H1 (cell line): ENCODE data around the gene TSPEAR. TPM values are rescaled to one million over a fixed set of nuclear protein-coding genes. Genes with fewer than 3 reads are reported as not detected.

Experiments
- CTCF ChIA-PET: fragments of 300-600 bp; sonication (Branson Sonifier 250); formaldehyde crosslinking; loops from one replicate; lab custom pipeline; 2021; ENCODE audit not compliant: partially characterized antibody; lab: Charles Lee
- POLR2A ChIA-PET: fragments of 300-600 bp; sonication (Branson Sonifier 250); formaldehyde crosslinking; loops from one replicate; lab custom pipeline; 2021; ENCODE audit warnings: inconsistent platforms; ENCODE audit not compliant: partially characterized antibody; lab: Charles Lee
- DNase-seq, 2 experiments: peaks; one replicate each; pipeline versions ENCODE4 v3.0.0 to v3.0.0-alpha.2; 2010 to 2022; ENCODE audit warnings: low spot score in 2 of 2, low read depth in 1 of 2, mixed read lengths in 1 of 2
- FAIRE-seq: peaks from 2 replicates; lab custom pipeline; 2011; peaks lifted over from hg19 to GRCh38; lab: Jason Lieb, UNC
- H2AFZ ChIP-seq: 2 replicates; pipeline ENCODE4 v1.8.1; 2012; ENCODE audit warnings: low read length, inconsistent platforms
- H2AK5ac ChIP-seq: 2 replicates; pipeline ENCODE4 v1.6.1; 2013; ENCODE audit warnings: low read depth, low read length
- H2BK120ac ChIP-seq: replicated peaks from 2 replicates; pipeline ENCODE3; 2013; ENCODE audit warnings: low read depth, low read length, inconsistent platforms
- H2BK12ac ChIP-seq: 2 replicates; pipeline ENCODE4 v1.6.1; 2013; ENCODE audit warnings: low read depth, low read length
- H2BK15ac ChIP-seq: 2 replicates; pipeline ENCODE4 v1.6.1; 2013; ENCODE audit warnings: low read length
- H2BK20ac ChIP-seq: 2 replicates; pipeline ENCODE4 v1.6.1; 2013; ENCODE audit warnings: low read length
- H2BK5ac ChIP-seq: 2 replicates; pipeline ENCODE4 v1.6.1; 2013; ENCODE audit warnings: low read depth, low read length
- H3K14ac ChIP-seq: 2 replicates; pipeline ENCODE4 v1.6.1; 2013; ENCODE audit warnings: inconsistent platforms; ENCODE audit not compliant: insufficient read length
- H3K18ac ChIP-seq: 2 replicates; pipeline ENCODE4 v1.6.1; 2013; ENCODE audit warnings: low read length; ENCODE audit errors: extremely low read depth
- H3K23ac ChIP-seq: 2 replicates; pipeline ENCODE4 v1.6.1; 2013; ENCODE audit warnings: inconsistent platforms; ENCODE audit not compliant: insufficient read length
- H3K23me2 ChIP-seq: 2 replicates; pipeline ENCODE4 v1.6.1; 2013; ENCODE audit warnings: low read depth, low read length
- H3K27ac ChIP-seq: 2 replicates; pipeline ENCODE4 v1.6.1; 2011; ENCODE audit warnings: low read depth, low read length, inconsistent platforms
- H3K27me3 ChIP-seq, 4 experiments: replicated peaks in 1 of 4; 1 replicate in 1 of 4; 2 replicates in 3 of 4; pipeline versions ENCODE4 v1.6.1 to v1.8.1; 2011 to 2013; ENCODE audit warnings: low read length in 3 of 4, mild to moderate bottlenecking in 3 of 4, inconsistent platforms in 2 of 4, mixed read lengths in 2 of 4, moderate library complexity in 1 of 4; ENCODE audit not compliant: control insufficient read depth in 3 of 4, insufficient read depth in 3 of 4; ENCODE audit errors: extremely low read depth in 1 of 4
- H3K36me3 ChIP-seq, 4 experiments: 2 replicates each; pipeline versions ENCODE4 v1.6.1 to v1.8.1; 2011 to 2013; ENCODE audit warnings: mild to moderate bottlenecking in 4 of 4, low read length in 3 of 4, moderate library complexity in 2 of 4, control low read depth in 1 of 4, inconsistent platforms in 1 of 4; ENCODE audit not compliant: insufficient read depth in 4 of 4, control insufficient read depth in 2 of 4
- H3K4ac ChIP-seq: replicated peaks from 2 replicates; pipeline ENCODE3; 2013; ENCODE audit warnings: low read length, low read depth, mixed read lengths, inconsistent platforms; ENCODE audit not compliant: insufficient read length
- H3K4me1 ChIP-seq, 4 experiments: replicated peaks in 1 of 4; 1 replicate in 1 of 4; 2 replicates in 3 of 4; pipeline versions ENCODE4 v1.6.1 to v1.8.1; 2011 to 2013; ENCODE audit warnings: low read length in 3 of 4, inconsistent platforms in 2 of 4, mixed read lengths in 1 of 4; ENCODE audit not compliant: insufficient read depth in 4 of 4, control insufficient read depth in 3 of 4
- H3K4me2 ChIP-seq, 2 experiments: 2 replicates each; pipeline versions ENCODE4 v1.6.1 to v1.8.1; 2011 to 2013; ENCODE audit warnings: low read depth in 2 of 2, low read length in 2 of 2, control low read depth in 1 of 2, inconsistent platforms in 1 of 2, mild to moderate bottlenecking in 1 of 2; ENCODE audit not compliant: insufficient read depth in 1 of 2
- H3K4me3 ChIP-seq, 4 experiments: fragments of 200-600, 300-600 bp in 1 of 4; sonication (generic), shearing (Covaris generic), sonication (Bioruptor Twin) in 1 of 4; 2 replicates each; pipeline versions ENCODE4 v1.5.1 to v1.8.1; 2011 to 2016; ENCODE audit warnings: low read length in 4 of 4, low read depth in 3 of 4, control low read depth in 2 of 4, inconsistent platforms in 2 of 4, mild to moderate bottlenecking in 2 of 4, mixed read lengths in 1 of 4, moderate library complexity in 1 of 4; ENCODE audit not compliant: insufficient read depth in 2 of 4; ENCODE audit errors: extremely low read depth in 1 of 4
- H3K56ac ChIP-seq: replicated peaks from 2 replicates; pipeline ENCODE3; 2013; ENCODE audit warnings: low read depth, mild to moderate bottlenecking, mixed read lengths, low read length, inconsistent platforms; ENCODE audit not compliant: insufficient read length
- H3K79me1 ChIP-seq: 2 replicates; pipeline ENCODE4 v1.6.1; 2013; ENCODE audit warnings: low read depth, low read length, control low read depth
- H3K79me2 ChIP-seq, 2 experiments: 2 replicates each; pipeline versions ENCODE4 v1.6.1 to v1.8.1; 2012 to 2013; ENCODE audit warnings: low read length in 2 of 2, mild to moderate bottlenecking in 2 of 2, inconsistent platforms in 1 of 2; ENCODE audit not compliant: insufficient read depth in 2 of 2, control insufficient read depth in 1 of 2
- H3K9ac ChIP-seq, 4 experiments: replicated peaks in 1 of 4; 1 replicate in 1 of 4; 2 replicates in 3 of 4; pipeline versions ENCODE4 v1.6.1 to v1.8.1; 2011 to 2013; ENCODE audit warnings: low read depth in 3 of 4, low read length in 3 of 4, control low read depth in 2 of 4, mild to moderate bottlenecking in 2 of 4, moderate library complexity in 2 of 4, inconsistent platforms in 1 of 4; ENCODE audit errors: extremely low read depth in 1 of 4
- H3K9me3 ChIP-seq, 2 experiments: 2 replicates each; pipeline versions ENCODE4 v1.6.1 to v1.8.1; 2012 to 2013; ENCODE audit warnings: mild to moderate bottlenecking in 2 of 2, moderate library complexity in 2 of 2, control low read depth in 1 of 2, inconsistent platforms in 1 of 2, low read depth in 1 of 2, low read length in 1 of 2, mixed read lengths in 1 of 2; ENCODE audit not compliant: insufficient read depth in 2 of 2
- H4K20me1 ChIP-seq, 2 experiments: replicated peaks in 1 of 2; 2 replicates each; pipeline versions ENCODE3 to v1.8.1; 2011 to 2013; ENCODE audit warnings: inconsistent platforms in 2 of 2, low read length in 2 of 2, mild to moderate bottlenecking in 1 of 2; ENCODE audit not compliant: insufficient read depth in 2 of 2, control insufficient read depth in 1 of 2
- H4K5ac ChIP-seq: 2 replicates; pipeline ENCODE4 v1.6.1; 2013; ENCODE audit warnings: low read length, low read depth, mixed read lengths, inconsistent platforms; ENCODE audit not compliant: insufficient read length
- H4K8ac ChIP-seq: 2 replicates; pipeline ENCODE4 v1.8.0; 2013; ENCODE audit warnings: mild to moderate bottlenecking, moderate library complexity, low read length, inconsistent platforms; ENCODE audit not compliant: insufficient read depth; ENCODE audit errors: extremely low read depth
- H4K91ac ChIP-seq: replicated peaks from 2 replicates; pipeline ENCODE3; 2013; ENCODE audit warnings: low read length, mixed read lengths, inconsistent platforms; ENCODE audit not compliant: insufficient read length
- ASH2L ChIP-seq: fragments of 200-600, 300-600 bp; sonication (generic); IDR thresholded peaks from one replicate; pipeline ENCODE4 v1.7.1; 2017; ENCODE audit warnings: low read length
- CBX5 ChIP-seq: fragments of 300-800, 300-1000 bp; sonication (generic); IDR thresholded peaks from 2 replicates; pipeline ENCODE4 v1.7.1; 2016; ENCODE audit warnings: antibody characterized with exemption, low read length, low read depth
- CREB1 ChIP-seq: IDR thresholded peaks from 2 replicates; pipeline ENCODE4 v1.6.1; 2012; ENCODE audit warnings: inconsistent platforms
- FOSL1 ChIP-seq: IDR thresholded peaks from 2 replicates; pipeline ENCODE4 v1.6.1; 2011; ENCODE audit warnings: mild to moderate bottlenecking, low read depth, low read length, moderate library complexity; ENCODE audit not compliant: insufficient read depth
- JUND ChIP-seq: IDR thresholded peaks from 2 replicates; pipeline ENCODE4 v1.6.1; 2011; ENCODE audit warnings: mild to moderate bottlenecking, improper control_type of control experiment, low read length
- KDM1A ChIP-seq: fragments of 200-600, 300-600 bp; sonication (generic); IDR thresholded peaks from 2 replicates; pipeline ENCODE4 v1.7.1; 2016; ENCODE audit warnings: mild to moderate bottlenecking, low read length, borderline replicate concordance
- PHF8 ChIP-seq: fragments of 200-600 bp; sonication (generic); conservative IDR thresholded peaks from 2 replicates; pipeline ENCODE4 v1.7.1; 2012; ENCODE audit warnings: low read depth, mild to moderate bottlenecking, inconsistent platforms, low read length, moderate library complexity
- POLR2A ChIP-seq, 2 experiments: IDR thresholded peaks; 1 replicate in 1 of 2; 2 replicates in 1 of 2; pipeline ENCODE4 v1.6.1; 2011; ENCODE audit warnings: low read depth in 2 of 2, low read length in 2 of 2, mild to moderate bottlenecking in 2 of 2; ENCODE audit errors: control extremely low read depth in 1 of 2
- RXRA ChIP-seq: IDR thresholded peaks from 2 replicates; pipeline ENCODE4 v1.6.1; 2011; ENCODE audit warnings: low read depth, mild to moderate bottlenecking, low read length, moderate library complexity; ENCODE audit not compliant: insufficient read depth
- SAP30 ChIP-seq: fragments of 300-600 bp; sonication (generic); IDR thresholded peaks from 2 replicates; pipeline ENCODE4 v1.7.1; 2012; ENCODE audit warnings: low read length, moderate library complexity, mild to moderate bottlenecking, inconsistent platforms; ENCODE audit not compliant: insufficient read depth, insufficient replicate concordance
- SIRT6 ChIP-seq: IDR thresholded peaks from one replicate; pipeline ENCODE4 v1.7.1; 2012; ENCODE audit warnings: low read length, inconsistent platforms
- SP4 ChIP-seq: IDR thresholded peaks from 2 replicates; pipeline ENCODE4 v1.6.1; 2012; ENCODE audit warnings: low read length, inconsistent platforms
- TBP ChIP-seq: IDR thresholded peaks from 2 replicates; pipeline ENCODE4 v1.6.1; 2011; ENCODE audit warnings: low read depth, low read length, improper control_type of control experiment
- WGBS, 2 experiments: shearing (Covaris generic) in 1 of 2; methylation state at CpG; one replicate each; pipeline versions ENCODE4 v1.1.6 to v1.1.7; 2013 to 2015; ENCODE audit warnings: low lambda C conversion rate in 2 of 2, mixed read lengths in 2 of 2, inconsistent platforms in 1 of 2, low coverage in 1 of 2, missing lambda C conversion rate in 1 of 2; ENCODE audit not compliant: insufficient replicate concordance in 2 of 2, insufficient coverage in 1 of 2, insufficient read length in 1 of 2; ENCODE audit errors: extremely low coverage in 1 of 2, missing lambda C conversion rate in 1 of 2; 5-methylcytosine and 5-hydroxymethylcytosine counted together
- polyA plus RNA-seq, 7 experiments: library from polyadenylated mRNA; depleted of rRNA in 3 of 7; stranded (reverse) in 5 of 7; unstranded in 2 of 7; fragments of >200 nt in 5 of 7; fragments of 200-250 nt in 2 of 7; gene quantifications; 1 replicate in 5 of 7; 2 replicates in 1 of 7; 4 replicates in 1 of 7; pipeline versions ENCODE4 v1.2.1 to v1.2.3, GENCODE V29; 2011 to 2013; ENCODE audit warnings: missing spikeins in 2 of 7, mixed read lengths in 2 of 7
- total RNA-seq: library from RNA; stranded (reverse); fragmentation: NEBNext Ultra II Directional; extraction: Animal tissue kit (Norgen Biotek cat#: 25700); gene quantifications from 2 replicates; pipeline ENCODE4 v1.2.1, GENCODE V29; 2021

The TSPEAR gene
- total and polyA plus RNA-seq, 2 of the 8 experiments (the other 6 are each of a cell fraction or from before 2014, with no cell fraction given) = 0.58 to 0.89 TPM

GRCh38 chr21:44640761-44641160 is 70.6 kb downstream of the TSPEAR start:
- Histone ChIP-seq H2BK15ac (no peak overlapping the region), H3K18ac (no peak overlapping the region), H3K36me3 (no peaks in the 10 kb centered on the region), H4K20me1 (peaks cover 0 to 3% of the 10 kb centered on the region in 2 experiments), H2AFZ (no peak overlapping the region), H3K14ac (no peak overlapping the region), H2BK5ac (no peak overlapping the region), H3K4me2 (no peak overlapping the region), H4K91ac (no peak overlapping the region), H2BK12ac (no peak overlapping the region), H4K5ac (no peak overlapping the region), H3K23ac (no peak overlapping the region), H3K9ac (no peak overlapping the region), H3K79me1 (no peaks in the 10 kb centered on the region), H2AK5ac (no peak overlapping the region), H3K4me3 (no peak overlapping the region), H3K4me1 (no peaks in the 10 kb centered on the region; a peak in 1 of 7 replicates), H3K79me2 (no peaks in the 10 kb centered on the region), H3K23me2 (no peaks in the 10 kb centered on the region; the same call in 1 of the 2 replicates), H2BK120ac (no peak overlapping the region), H4K8ac (no peak overlapping the region), H3K56ac (no peak overlapping the region), H3K4ac (no peak overlapping the region), H3K27me3 (no peaks in the 10 kb centered on the region), H3K9me3 (peaks cover 3 to 8% of the 10 kb centered on the region in 2 experiments; a peak in 2 of 4 replicates), H3K27ac (no peak overlapping the region), H2BK20ac (no peak overlapping the region)
- WGBS, 2 experiments = 93% methylated on average over 5 of the region's 5 CpGs; no CpG with 5 or more reads in 1 of the 2 experiments
- CTCF ChIA-PET = no interaction called here
- TF ChIP-seq TBP = no peak
- TF ChIP-seq ASH2L = no peak
- no peak for TF ChIP-seq SIRT6
- no peak for TF ChIP-seq CBX5
- TF ChIP-seq POLR2A (IDR thresholded peaks at IDR 0.05; ENCODE audit: control extremely low read depth in 1 of 2, low read depth in 2 of 2, low read length in 2 of 2) = no peak
- no peak for TF ChIP-seq KDM1A
- no peak for TF ChIP-seq CREB1
- no peak for TF ChIP-seq FOSL1
- TF ChIP-seq SAP30 = no peak
- TF ChIP-seq SP4 = no peak
- TF ChIP-seq PHF8 = no peak
- TF ChIP-seq RXRA = no peak
- TF ChIP-seq JUND = no peak
- DNase-seq (no peak), FAIRE-seq (no peak)
- POLR2A ChIA-PET = no interaction called here
